ENCODE data around the gene ZBTB16.

Gene ZBTB16

GRCh38 chr11:114150671-114151070 is 91.2 kb downstream of the ZBTB16 start:
- TF ChIP-seq PKNOX1 (IDR thresholded peaks at IDR 0.05) (no peak), CTBP1 (IDR thresholded peaks at IDR 0.05; ENCODE audit: borderline replicate concordance) (no peak), L3MBTL2 (conservative IDR thresholded peaks at IDR 0.05) (no peak), LEF1 (IDR thresholded peaks at IDR 0.05; ENCODE audit: borderline replicate concordance) (no peak)
- ChIA-PET CTCF (interaction anchor here (0.7 kb wide), 1 partner anchor 21 kb away, joined by 3 read pairs; no protein-coding TSS in a partner anchor), POLR2A (interaction anchor here (1.4 kb wide), 1 partner anchor 9 kb away, joined by 3 read pairs; no protein-coding TSS in a partner anchor)
- DNase-seq (ENCODE audit: extremely low spot score): no peak

GRCh38 chr11:114151631-114152030 is 92.1 kb downstream of the ZBTB16 start:
- TF ChIP-seq NFRKB (IDR thresholded peaks at IDR 0.05): no peak
- no peak for TF ChIP-seq HDGF (IDR thresholded peaks at IDR 0.05; ENCODE audit: borderline replicate concordance)
- no peak for TF ChIP-seq SUZ12 (IDR thresholded peaks at IDR 0.05)
- TF ChIP-seq PKNOX1 (IDR thresholded peaks at IDR 0.05): no peak
- TF ChIP-seq BHLHE40 (IDR thresholded peaks at IDR 0.05; ENCODE audit: borderline replicate concordance): no peak
- TF ChIP-seq CTBP1 (IDR thresholded peaks at IDR 0.05; ENCODE audit: borderline replicate concordance): no peak
- no peak for TF ChIP-seq FOXK2 (IDR thresholded peaks at IDR 0.05)
- no peak for TF ChIP-seq FOXA1 (IDR thresholded peaks at IDR 0.05)
- TF ChIP-seq ZNF384 (IDR thresholded peaks at IDR 0.05): no peak
- TF ChIP-seq L3MBTL2 (conservative IDR thresholded peaks at IDR 0.05): no peak
- no peak for TF ChIP-seq FOXM1 (IDR thresholded peaks at IDR 0.05; ENCODE audit: borderline replicate concordance)
- no peak for TF ChIP-seq ELF4 (IDR thresholded peaks at IDR 0.05)
- no peak for TF ChIP-seq TARDBP (IDR thresholded peaks at IDR 0.05)
- no peak for TF ChIP-seq LEF1 (IDR thresholded peaks at IDR 0.05; ENCODE audit: borderline replicate concordance)
- TF ChIP-seq SP1 (IDR thresholded peaks at IDR 0.05): no peak
- TF ChIP-seq ARNT (IDR thresholded peaks at IDR 0.05): no peak
- CTCF ChIA-PET: no interaction called here
- POLR2A ChIA-PET: no interaction called here
- no peak for DNase-seq (ENCODE audit: extremely low spot score)

GRCh38 chr11:114152162-114152561 is 92.7 kb downstream of the ZBTB16 start:
- ChIA-PET POLR2A (no interaction called here), CTCF (no interaction called here)

GRCh38 chr11:114152785-114153184 is 93.3 kb downstream of the ZBTB16 start:
- TF ChIP-seq CTBP1 (IDR thresholded peaks at IDR 0.05; ENCODE audit: borderline replicate concordance): no peak
- no peak for TF ChIP-seq NFRKB (IDR thresholded peaks at IDR 0.05)
- TF ChIP-seq PKNOX1 (IDR thresholded peaks at IDR 0.05): no peak
- TF ChIP-seq HDGF (IDR thresholded peaks at IDR 0.05; ENCODE audit: borderline replicate concordance): no peak
- TF ChIP-seq TARDBP (IDR thresholded peaks at IDR 0.05): no peak
- TF ChIP-seq FOXA1 (IDR thresholded peaks at IDR 0.05): no peak
- TF ChIP-seq BHLHE40 (IDR thresholded peaks at IDR 0.05; ENCODE audit: borderline replicate concordance): no peak
- no peak for TF ChIP-seq SP1 (IDR thresholded peaks at IDR 0.05)
- no peak for TF ChIP-seq L3MBTL2 (conservative IDR thresholded peaks at IDR 0.05)
- TF ChIP-seq FOXK2 (IDR thresholded peaks at IDR 0.05): no peak
- TF ChIP-seq ELF4 (IDR thresholded peaks at IDR 0.05): no peak
- no peak for TF ChIP-seq LEF1 (IDR thresholded peaks at IDR 0.05; ENCODE audit: borderline replicate concordance)
- no peak for TF ChIP-seq FOXM1 (IDR thresholded peaks at IDR 0.05; ENCODE audit: borderline replicate concordance)
- no peak for TF ChIP-seq ARNT (IDR thresholded peaks at IDR 0.05)
- TF ChIP-seq SUZ12 (IDR thresholded peaks at IDR 0.05): no peak
- TF ChIP-seq ZNF384 (IDR thresholded peaks at IDR 0.05): no peak
- CTCF ChIA-PET: no interaction called here
- POLR2A ChIA-PET: no interaction called here
- no peak for DNase-seq (ENCODE audit: extremely low spot score)

More at GRCh38 chr11:114152162-114152561, 92.7 kb downstream of the ZBTB16 start:
- TF ChIP-seq ELF4 (IDR thresholded peaks at IDR 0.05) (no peak), FOXA1 (IDR thresholded peaks at IDR 0.05) (no peak), ZNF384 (IDR thresholded peaks at IDR 0.05) (no peak), FOXM1 (IDR thresholded peaks at IDR 0.05; ENCODE audit: borderline replicate concordance) (no peak), CTBP1 (IDR thresholded peaks at IDR 0.05; ENCODE audit: borderline replicate concordance) (no peak), SUZ12 (IDR thresholded peaks at IDR 0.05) (no peak), SP1 (IDR thresholded peaks at IDR 0.05) (no peak), NFRKB (IDR thresholded peaks at IDR 0.05) (no peak), TARDBP (IDR thresholded peaks at IDR 0.05) (no peak), ARNT (IDR thresholded peaks at IDR 0.05) (no peak), FOXK2 (IDR thresholded peaks at IDR 0.05) (no peak), L3MBTL2 (conservative IDR thresholded peaks at IDR 0.05) (no peak), BHLHE40 (IDR thresholded peaks at IDR 0.05; ENCODE audit: borderline replicate concordance) (no peak), LEF1 (IDR thresholded peaks at IDR 0.05; ENCODE audit: borderline replicate concordance) (no peak), PKNOX1 (IDR thresholded peaks at IDR 0.05) (no peak)
- no peak for DNase-seq (ENCODE audit: extremely low spot score)

DNA sequence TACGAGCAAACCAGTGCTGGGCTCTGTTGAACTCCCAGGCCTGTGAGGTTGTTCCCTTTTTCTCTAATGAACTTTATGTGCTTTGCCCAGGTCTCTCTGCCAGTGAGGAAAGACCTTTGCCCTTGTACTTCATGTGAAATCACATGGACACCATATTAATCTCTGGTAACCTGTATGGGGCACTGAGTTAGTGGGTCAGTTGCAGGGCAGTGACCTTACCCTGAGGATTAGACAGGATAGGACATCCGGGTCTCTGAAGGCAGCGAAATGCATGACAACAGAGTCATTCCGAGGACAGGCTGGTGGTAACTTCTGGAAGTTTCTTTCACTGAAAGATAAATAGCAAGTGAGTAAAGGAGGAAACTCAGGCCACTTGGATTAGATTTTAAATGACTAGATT is 93.7 kb downstream of the ZBTB16 start:
- TF ChIP-seq L3MBTL2 (conservative IDR thresholded peaks at IDR 0.05): no peak
- TF ChIP-seq FOXM1 (IDR thresholded peaks at IDR 0.05; ENCODE audit: borderline replicate concordance): no peak
- CTCF ChIA-PET: no interaction called here
- DNase-seq (ENCODE audit: extremely low spot score): no peak
- POLR2A ChIA-PET: no interaction called here

All from HEK293T (cell line).